Measurements from ENCODE around the gene AQP12A.

The AQP12A gene

GRCh38 chr2:240701091-240701735, 9.5 kb downstream of the AQP12A start:
- H3K9me3 ChIP-seq: no peaks in the 10 kb centered on the region

GRCh38 chr2:240701736-240702639, 10.3 kb downstream of the AQP12A start:
- peaks cover 27% of the 10 kb centered on the region for H3K27me3 ChIP-seq
- H3K27ac ChIP-seq: no peak overlapping the region
- TF ChIP-seq, protein P1, sequence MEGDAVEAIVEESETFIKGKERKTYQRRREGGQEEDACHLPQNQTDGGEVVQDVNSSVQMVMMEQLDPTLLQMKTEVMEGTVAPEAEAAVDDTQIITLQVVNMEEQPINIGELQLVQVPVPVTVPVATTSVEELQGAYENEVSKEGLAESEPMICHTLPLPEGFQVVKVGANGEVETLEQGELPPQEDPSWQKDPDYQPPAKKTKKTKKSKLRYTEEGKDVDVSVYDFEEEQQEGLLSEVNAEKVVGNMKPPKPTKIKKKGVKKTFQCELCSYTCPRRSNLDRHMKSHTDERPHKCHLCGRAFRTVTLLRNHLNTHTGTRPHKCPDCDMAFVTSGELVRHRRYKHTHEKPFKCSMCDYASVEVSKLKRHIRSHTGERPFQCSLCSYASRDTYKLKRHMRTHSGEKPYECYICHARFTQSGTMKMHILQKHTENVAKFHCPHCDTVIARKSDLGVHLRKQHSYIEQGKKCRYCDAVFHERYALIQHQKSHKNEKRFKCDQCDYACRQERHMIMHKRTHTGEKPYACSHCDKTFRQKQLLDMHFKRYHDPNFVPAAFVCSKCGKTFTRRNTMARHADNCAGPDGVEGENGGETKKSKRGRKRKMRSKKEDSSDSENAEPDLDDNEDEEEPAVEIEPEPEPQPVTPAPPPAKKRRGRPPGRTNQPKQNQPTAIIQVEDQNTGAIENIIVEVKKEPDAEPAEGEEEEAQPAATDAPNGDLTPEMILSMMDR (IDR thresholded peaks at IDR 0.05): no peak
- H3K4me3 ChIP-seq (ENCODE audit: low read depth in 1 of 2, low read length in 1 of 2): no peak overlapping the region
- no peaks in the 10 kb centered on the region for H3K9me3 ChIP-seq
- H3K4me1 ChIP-seq (ENCODE audit: control insufficient read depth in 1 of 2, insufficient read depth in 1 of 2, low read depth in 1 of 2, low read length in 1 of 2): no peaks in the 10 kb centered on the region
- no peaks in the 10 kb centered on the region for H3K36me3 ChIP-seq

More at GRCh38 chr2:240701091-240701735, 9.5 kb downstream of the AQP12A start:
- TF ChIP-seq, protein P1 (IDR thresholded peaks at IDR 0.05): no peak
- no peak overlapping the region for H3K27ac ChIP-seq
- H3K27me3 ChIP-seq: peaks cover 24% of the 10 kb centered on the region
- H3K36me3 ChIP-seq: no peaks in the 10 kb centered on the region
- no peaks in the 10 kb centered on the region for H3K4me1 ChIP-seq (ENCODE audit: control insufficient read depth in 1 of 2, insufficient read depth in 1 of 2, low read depth in 1 of 2, low read length in 1 of 2)
- H3K4me3 ChIP-seq (ENCODE audit: low read depth in 1 of 2, low read length in 1 of 2): no peak overlapping the region

GRCh38 chr2:240702640-240703011, 11.0 kb downstream of the AQP12A start:
- H3K27ac ChIP-seq: no peak overlapping the region
- H3K4me1 ChIP-seq (ENCODE audit: control insufficient read depth in 1 of 2, insufficient read depth in 1 of 2, low read depth in 1 of 2, low read length in 1 of 2): no peaks in the 10 kb centered on the region
- no peaks in the 10 kb centered on the region for H3K9me3 ChIP-seq
- H3K36me3 ChIP-seq: no peaks in the 10 kb centered on the region
- TF ChIP-seq, protein P1 (IDR thresholded peaks at IDR 0.05): no peak
- H3K27me3 ChIP-seq: peaks cover 27% of the 10 kb centered on the region
- no peak overlapping the region for H3K4me3 ChIP-seq (ENCODE audit: low read depth in 1 of 2, low read length in 1 of 2)

- no peaks in the 10 kb centered on the region for H3K36me3 ChIP-seq
- TF ChIP-seq, protein P1 (IDR thresholded peaks at IDR 0.05): no peak
- H3K9me3 ChIP-seq: no peaks in the 10 kb centered on the region
- H3K4me3 ChIP-seq (ENCODE audit: low read depth in 1 of 2, low read length in 1 of 2): no peak overlapping the region
- no peaks in the 10 kb centered on the region for H3K4me1 ChIP-seq (ENCODE audit: control insufficient read depth in 1 of 2, insufficient read depth in 1 of 2, low read depth in 1 of 2, low read length in 1 of 2)
- H3K27me3 ChIP-seq: peaks cover 27% of the 10 kb centered on the region
- H3K27ac ChIP-seq: no peak overlapping the region
These were observed 12.0 kb downstream of the AQP12A start for GRCh38 chr2:240703417-240704341.

DNA sequence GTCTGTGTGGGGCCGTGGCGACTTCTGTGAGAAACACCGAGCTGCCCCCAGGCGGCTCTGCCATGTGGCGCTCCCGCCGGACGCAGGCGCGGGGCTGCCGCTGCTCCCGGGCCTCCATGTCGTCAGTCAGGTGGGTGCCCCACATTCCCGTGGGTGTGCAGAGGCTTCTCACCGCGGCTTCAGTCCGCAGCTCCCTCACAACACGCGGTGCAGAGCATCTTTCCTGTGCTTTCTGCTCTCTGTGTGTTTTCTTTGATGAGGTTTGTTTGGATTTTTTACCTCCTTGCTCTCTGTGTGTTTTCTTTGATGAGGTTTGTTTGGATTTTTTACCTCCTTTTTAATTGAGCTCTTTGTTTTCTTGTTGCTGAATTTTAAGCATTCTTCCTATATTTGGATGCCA, 13.0 kb downstream of the AQP12A start:
- H3K36me3 ChIP-seq: no peaks in the 10 kb centered on the region
- no peaks in the 10 kb centered on the region for H3K4me1 ChIP-seq (ENCODE audit: control insufficient read depth in 1 of 2, insufficient read depth in 1 of 2, low read depth in 1 of 2, low read length in 1 of 2)
- H3K27me3 ChIP-seq: peaks cover 27% of the 10 kb centered on the region
- H3K4me3 ChIP-seq (ENCODE audit: low read depth in 1 of 2, low read length in 1 of 2): no peak overlapping the region
- H3K27ac ChIP-seq: no peak overlapping the region
- H3K9me3 ChIP-seq: no peaks in the 10 kb centered on the region
- TF ChIP-seq, protein P1 (IDR thresholded peaks at IDR 0.05): no peak

Measured in neutrophil (primary cell).